Measurements from ENCODE around the gene ACSM2B. TPM values are rescaled to one million over a fixed set of nuclear protein-coding genes. Genes with fewer than 3 reads are reported as not detected.
"Not testable (repeated sequence)": the region's sequence is repeated elsewhere in the genome, so short reads cannot be mapped to it uniquely, and the experiment has no call there.

The ACSM2B gene
- polyA plus RNA-seq, 2 donors = 0.04 to 0.06 TPM

DNA sequence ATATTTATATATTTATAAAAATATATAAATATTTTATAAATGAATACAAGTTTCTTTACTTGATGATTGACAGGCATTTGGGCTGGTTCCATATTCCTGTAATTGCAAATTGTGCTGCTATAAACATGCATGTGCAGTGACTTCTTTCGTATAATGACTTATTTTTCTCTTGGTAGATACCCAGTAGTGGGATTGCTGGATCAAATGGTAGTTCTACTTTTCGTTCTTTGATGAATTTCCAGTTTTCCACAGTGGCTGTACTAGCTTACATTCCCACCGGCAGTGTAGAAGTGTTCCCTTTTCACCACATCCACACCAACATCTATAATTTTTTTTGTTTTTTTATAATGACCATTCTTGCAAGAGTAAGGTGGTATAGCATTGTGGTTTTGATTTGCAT is 7.8 kb downstream of the ACSM2B start:
- Histone ChIP-seq H3K9me3 (ENCODE audit: control insufficient read depth in 2 of 2, insufficient read depth in 1 of 2, low read depth in 1 of 2, low read length in 1 of 2) (no peaks in the 10 kb centered on the region), H3K4me1 (ENCODE audit: control insufficient read depth in 2 of 2, insufficient read depth in 2 of 2, low read length in 1 of 2) (no peaks in the 10 kb centered on the region), H3K36me3 (ENCODE audit: control insufficient read depth in 2 of 2, insufficient read depth in 2 of 2, low read length in 1 of 2) (no peaks in the 10 kb centered on the region), H3K27me3 (ENCODE audit: control insufficient read depth in 1 of 2, insufficient read depth in 2 of 2, low read length in 2 of 2) (no peaks in the 10 kb centered on the region), H3K27ac (ENCODE audit: low read depth in 2 of 2, low read length in 1 of 2) (no peak overlapping the region), H3K4me3 (ENCODE audit: low read depth in 1 of 2, low read length in 2 of 2) (no peak overlapping the region)
- 74 to 79% methylated on average over 3 of the region's 3 CpGs for WGBS, 2 donors

DNA sequence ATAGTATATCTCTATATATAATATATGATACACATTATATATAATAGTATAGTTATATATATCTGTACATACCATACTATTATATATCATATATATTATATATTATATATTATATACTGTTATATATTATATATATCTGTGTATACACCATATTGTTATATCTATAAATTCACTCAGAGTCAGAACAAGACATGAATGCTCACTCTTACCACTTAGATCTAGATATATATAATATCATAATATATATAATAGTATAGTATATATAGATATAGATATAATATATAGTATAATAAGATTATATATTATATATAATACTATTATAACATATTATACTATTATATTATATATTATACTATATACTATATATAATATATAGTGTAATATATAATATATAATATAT is 9.3 kb downstream of the ACSM2B start:
- H3K9me3 ChIP-seq (ENCODE audit: control insufficient read depth in 2 of 2, insufficient read depth in 1 of 2, low read depth in 1 of 2, low read length in 1 of 2) = no peaks in the 10 kb centered on the region
- no peaks in the 10 kb centered on the region for H3K4me1 ChIP-seq (ENCODE audit: control insufficient read depth in 2 of 2, insufficient read depth in 2 of 2, low read length in 1 of 2)
- no peak overlapping the region for H3K4me3 ChIP-seq (ENCODE audit: low read depth in 1 of 2, low read length in 2 of 2)
- no peaks in the 10 kb centered on the region for H3K27me3 ChIP-seq (ENCODE audit: control insufficient read depth in 1 of 2, insufficient read depth in 2 of 2, low read length in 2 of 2)
- H3K36me3 ChIP-seq (ENCODE audit: control insufficient read depth in 2 of 2, insufficient read depth in 2 of 2, low read length in 1 of 2) = no peaks in the 10 kb centered on the region
- no peak overlapping the region for H3K27ac ChIP-seq (ENCODE audit: low read depth in 2 of 2, low read length in 1 of 2)

DNA sequence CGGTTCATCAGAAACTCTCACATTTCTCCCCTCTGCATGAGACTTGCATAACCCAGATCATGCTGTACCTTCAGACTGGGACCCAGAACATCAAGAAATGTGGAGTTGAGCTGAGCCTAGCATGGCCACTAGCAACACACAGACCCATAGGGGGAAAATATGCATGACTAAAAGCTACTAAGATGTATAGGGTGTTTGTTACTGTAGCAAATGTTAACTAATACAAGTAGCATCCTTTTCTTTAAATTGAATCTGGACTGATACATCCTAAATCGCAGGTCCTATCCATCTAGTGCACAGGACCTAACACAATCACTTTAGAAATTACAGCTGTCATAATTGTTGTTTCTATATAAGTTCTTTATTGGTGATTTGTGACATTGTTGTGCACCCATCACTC is 10.8 kb downstream of the ACSM2B start:
- not testable (repeated sequence) for H3K27me3 ChIP-seq (ENCODE audit: control insufficient read depth in 1 of 2, insufficient read depth in 2 of 2, low read length in 2 of 2); H3K4me3 ChIP-seq (ENCODE audit: low read depth in 1 of 2, low read length in 2 of 2); H3K36me3 ChIP-seq (ENCODE audit: control insufficient read depth in 2 of 2, insufficient read depth in 2 of 2, low read length in 1 of 2); H3K4me1 ChIP-seq (ENCODE audit: control insufficient read depth in 2 of 2, insufficient read depth in 2 of 2, low read length in 1 of 2); H3K9me3 ChIP-seq (ENCODE audit: control insufficient read depth in 2 of 2, insufficient read depth in 1 of 2, low read depth in 1 of 2, low read length in 1 of 2); H3K27ac ChIP-seq (ENCODE audit: low read depth in 2 of 2, low read length in 1 of 2)
- WGBS, 2 donors = 93 to 94% methylated on average over 2 of the region's 2 CpGs

DNA sequence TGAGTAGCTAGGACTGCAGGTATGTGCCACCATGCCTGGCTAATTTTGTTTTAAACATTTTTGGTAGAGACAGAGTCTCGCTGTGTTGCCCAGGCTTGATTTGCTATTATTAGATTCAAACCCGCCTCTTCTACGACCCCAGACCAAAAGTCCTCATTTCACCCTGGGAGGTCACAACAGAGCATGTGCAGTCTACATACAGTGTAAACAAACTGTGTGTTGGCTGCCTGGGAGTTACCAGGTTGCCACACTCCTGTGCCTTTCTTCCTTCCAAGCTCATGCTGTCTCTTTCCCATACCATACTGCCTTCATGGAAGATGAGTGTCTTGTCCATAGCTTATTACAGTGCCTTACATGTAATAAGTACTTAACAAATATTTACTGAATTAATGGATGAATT is 11.9 kb downstream of the ACSM2B start:
- H3K9me3 ChIP-seq (ENCODE audit: control insufficient read depth in 2 of 2, insufficient read depth in 1 of 2, low read depth in 1 of 2, low read length in 1 of 2) = not testable (repeated sequence)

DNA sequence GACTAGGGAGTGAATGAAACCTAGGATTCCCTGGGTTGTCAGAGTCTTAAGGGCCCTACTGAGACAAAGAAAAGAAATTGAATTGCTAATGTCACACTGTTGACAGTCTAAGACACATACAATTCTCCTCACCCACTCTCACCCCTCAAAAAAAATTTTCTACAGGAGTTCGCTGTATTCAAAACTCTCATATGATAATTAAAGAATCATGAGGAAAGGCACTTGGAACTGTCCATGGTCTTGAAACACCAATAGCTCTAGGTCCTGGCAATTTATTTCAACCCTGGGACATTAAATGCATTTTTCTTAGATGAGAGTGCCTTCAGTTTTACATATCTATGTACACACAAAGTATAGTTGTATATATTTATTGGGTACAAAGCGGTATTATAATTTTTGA is 20.5 kb downstream of the ACSM2B start:
- H3K9me3 ChIP-seq (ENCODE audit: control insufficient read depth in 2 of 2, insufficient read depth in 1 of 2, low read depth in 1 of 2, low read length in 1 of 2); H3K27ac ChIP-seq (ENCODE audit: low read depth in 2 of 2, low read length in 1 of 2); H3K4me1 ChIP-seq (ENCODE audit: control insufficient read depth in 2 of 2, insufficient read depth in 2 of 2, low read length in 1 of 2); H3K36me3 ChIP-seq (ENCODE audit: control insufficient read depth in 2 of 2, insufficient read depth in 2 of 2, low read length in 1 of 2); H3K27me3 ChIP-seq (ENCODE audit: control insufficient read depth in 1 of 2, insufficient read depth in 2 of 2, low read length in 2 of 2); H3K4me3 ChIP-seq (ENCODE audit: low read depth in 1 of 2, low read length in 2 of 2): not testable (repeated sequence)
- WGBS, 2 donors = 45 to 48% methylated on average over 2 of the region's 2 CpGs

More for the DNA sequence above, 11.9 kb downstream of the ACSM2B start:
- not testable (repeated sequence) for H3K36me3 ChIP-seq (ENCODE audit: control insufficient read depth in 2 of 2, insufficient read depth in 2 of 2, low read length in 1 of 2); H3K27me3 ChIP-seq (ENCODE audit: control insufficient read depth in 1 of 2, insufficient read depth in 2 of 2, low read length in 2 of 2); H3K4me3 ChIP-seq (ENCODE audit: low read depth in 1 of 2, low read length in 2 of 2); H3K4me1 ChIP-seq (ENCODE audit: control insufficient read depth in 2 of 2, insufficient read depth in 2 of 2, low read length in 1 of 2); H3K27ac ChIP-seq (ENCODE audit: low read depth in 2 of 2, low read length in 1 of 2)
- WGBS, 2 donors = 94% methylated on average over 2 of the region's 3 CpGs; no CpG with 5 or more reads in 1 of the 2 donors

DNA sequence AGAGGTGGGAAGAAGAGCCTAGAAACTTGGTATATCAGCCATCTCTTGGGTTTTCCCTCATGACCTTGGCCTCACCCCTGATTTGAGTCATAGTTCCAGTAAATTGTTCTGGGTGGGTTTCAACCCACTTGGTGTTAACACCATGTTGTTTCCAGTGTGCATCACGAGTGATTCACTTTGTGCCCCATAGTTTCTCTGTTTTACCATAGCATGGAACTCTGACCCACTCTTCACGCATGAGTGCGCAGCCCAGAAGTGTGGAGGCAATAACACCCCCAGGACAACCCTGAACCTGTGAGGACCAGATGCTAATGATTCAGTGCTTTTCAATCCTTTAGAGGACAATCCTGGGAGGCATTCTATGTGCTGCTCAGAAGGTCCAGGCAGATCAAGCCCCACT is 21.5 kb downstream of the ACSM2B start:
- H3K27ac ChIP-seq (ENCODE audit: low read depth in 2 of 2, low read length in 1 of 2); H3K36me3 ChIP-seq (ENCODE audit: control insufficient read depth in 2 of 2, insufficient read depth in 2 of 2, low read length in 1 of 2); H3K4me3 ChIP-seq (ENCODE audit: low read depth in 1 of 2, low read length in 2 of 2); H3K9me3 ChIP-seq (ENCODE audit: control insufficient read depth in 2 of 2, insufficient read depth in 1 of 2, low read depth in 1 of 2, low read length in 1 of 2); H3K27me3 ChIP-seq (ENCODE audit: control insufficient read depth in 1 of 2, insufficient read depth in 2 of 2, low read length in 2 of 2); H3K4me1 ChIP-seq (ENCODE audit: control insufficient read depth in 2 of 2, insufficient read depth in 2 of 2, low read length in 1 of 2): not testable (repeated sequence)
- WGBS, 2 donors = 77 to 78% methylated on average over 3 of the region's 3 CpGs

DNA sequence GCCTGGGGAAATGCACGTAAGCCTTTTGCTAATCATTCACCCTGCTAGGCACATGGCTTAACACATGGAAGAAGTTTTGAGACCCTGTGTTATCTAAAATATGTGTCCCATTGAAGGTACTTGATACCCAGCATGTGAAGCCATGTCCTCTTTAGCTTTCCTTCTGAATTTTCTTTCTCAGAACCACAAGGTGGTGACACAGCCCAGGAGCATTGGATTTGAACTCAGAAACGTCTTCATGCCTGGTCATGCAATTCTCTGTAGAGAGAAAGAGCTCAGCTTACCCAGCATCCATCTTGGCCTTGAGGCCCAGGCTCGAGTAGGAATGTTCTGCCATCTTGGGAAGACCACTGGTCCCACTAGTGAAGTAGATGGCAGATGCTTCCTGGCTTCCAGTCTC is 22.7 kb downstream of the ACSM2B start:
- not testable (repeated sequence) for H3K36me3 ChIP-seq (ENCODE audit: control insufficient read depth in 2 of 2, insufficient read depth in 2 of 2, low read length in 1 of 2); H3K4me1 ChIP-seq (ENCODE audit: control insufficient read depth in 2 of 2, insufficient read depth in 2 of 2, low read length in 1 of 2); H3K27ac ChIP-seq (ENCODE audit: low read depth in 2 of 2, low read length in 1 of 2); H3K27me3 ChIP-seq (ENCODE audit: control insufficient read depth in 1 of 2, insufficient read depth in 2 of 2, low read length in 2 of 2); H3K4me3 ChIP-seq (ENCODE audit: low read depth in 1 of 2, low read length in 2 of 2); H3K9me3 ChIP-seq (ENCODE audit: control insufficient read depth in 2 of 2, insufficient read depth in 1 of 2, low read depth in 1 of 2, low read length in 1 of 2)
- 26 to 34% methylated on average over 3 of the region's 3 CpGs for WGBS, 2 donors

DNA sequence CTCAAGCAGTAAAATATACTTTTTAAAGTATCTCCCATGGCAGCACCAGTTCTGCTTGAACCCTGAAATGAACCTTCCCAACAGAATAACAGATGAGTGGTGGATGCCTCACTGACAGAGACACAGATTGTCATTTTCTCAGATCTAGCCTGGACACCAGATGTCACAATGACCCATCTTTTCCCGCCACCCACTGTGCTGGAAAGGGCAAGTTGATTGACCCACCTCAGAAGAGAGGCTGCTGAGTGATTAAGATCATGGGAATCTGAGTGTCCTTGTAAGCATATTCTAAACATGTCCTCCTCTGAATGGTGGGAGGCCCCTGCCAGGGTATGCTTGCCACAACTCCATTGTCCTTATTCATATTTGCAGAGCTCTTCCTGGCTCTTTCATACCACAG is 29.2 kb downstream of the ACSM2B start:
- not testable (repeated sequence) for H3K27me3 ChIP-seq (ENCODE audit: control insufficient read depth in 1 of 2, insufficient read depth in 2 of 2, low read length in 2 of 2); H3K4me1 ChIP-seq (ENCODE audit: control insufficient read depth in 2 of 2, insufficient read depth in 2 of 2, low read length in 1 of 2); H3K9me3 ChIP-seq (ENCODE audit: control insufficient read depth in 2 of 2, insufficient read depth in 1 of 2, low read depth in 1 of 2, low read length in 1 of 2); H3K36me3 ChIP-seq (ENCODE audit: control insufficient read depth in 2 of 2, insufficient read depth in 2 of 2, low read length in 1 of 2); H3K4me3 ChIP-seq (ENCODE audit: low read depth in 1 of 2, low read length in 2 of 2); H3K27ac ChIP-seq (ENCODE audit: low read depth in 2 of 2, low read length in 1 of 2)
- WGBS, 2 donors = 71 to 82% methylated on average over 1 of the region's 1 CpG

DNA sequence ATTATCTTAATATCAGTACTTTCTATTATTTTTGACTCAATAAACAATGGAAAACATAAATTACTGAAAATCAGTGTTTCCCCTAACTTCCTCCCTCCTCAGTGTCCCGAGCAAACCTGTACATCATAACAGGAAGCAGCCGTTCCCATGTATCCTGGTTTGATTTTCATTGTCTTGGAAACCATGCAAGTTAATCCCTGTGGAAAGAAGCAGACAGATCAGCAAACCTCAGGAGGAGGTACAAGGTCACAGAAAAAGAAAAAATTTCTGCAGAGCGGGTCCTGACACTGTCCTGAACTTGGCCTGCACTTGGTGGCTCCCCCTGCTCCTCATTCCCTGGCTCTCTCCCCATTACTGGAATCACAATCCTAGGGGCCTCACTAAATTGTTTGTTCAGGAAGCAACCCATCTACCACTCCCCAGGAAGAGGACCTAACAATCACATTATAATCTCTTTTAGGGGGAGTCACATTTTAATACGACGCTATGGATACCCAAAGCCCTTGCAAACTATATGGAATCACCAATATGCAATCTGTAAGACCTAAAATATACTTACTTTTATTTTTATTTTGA is 29.8 kb downstream of the ACSM2B start:
- H3K27ac ChIP-seq (ENCODE audit: low read depth in 2 of 2, low read length in 1 of 2); H3K36me3 ChIP-seq (ENCODE audit: control insufficient read depth in 2 of 2, insufficient read depth in 2 of 2, low read length in 1 of 2); H3K4me1 ChIP-seq (ENCODE audit: control insufficient read depth in 2 of 2, insufficient read depth in 2 of 2, low read length in 1 of 2); H3K9me3 ChIP-seq (ENCODE audit: control insufficient read depth in 2 of 2, insufficient read depth in 1 of 2, low read depth in 1 of 2, low read length in 1 of 2); H3K4me3 ChIP-seq (ENCODE audit: low read depth in 1 of 2, low read length in 2 of 2); H3K27me3 ChIP-seq (ENCODE audit: control insufficient read depth in 1 of 2, insufficient read depth in 2 of 2, low read length in 2 of 2): not testable (repeated sequence)
- 62 to 65% methylated on average over 5 of the region's 5 CpGs for WGBS, 2 donors

DNA sequence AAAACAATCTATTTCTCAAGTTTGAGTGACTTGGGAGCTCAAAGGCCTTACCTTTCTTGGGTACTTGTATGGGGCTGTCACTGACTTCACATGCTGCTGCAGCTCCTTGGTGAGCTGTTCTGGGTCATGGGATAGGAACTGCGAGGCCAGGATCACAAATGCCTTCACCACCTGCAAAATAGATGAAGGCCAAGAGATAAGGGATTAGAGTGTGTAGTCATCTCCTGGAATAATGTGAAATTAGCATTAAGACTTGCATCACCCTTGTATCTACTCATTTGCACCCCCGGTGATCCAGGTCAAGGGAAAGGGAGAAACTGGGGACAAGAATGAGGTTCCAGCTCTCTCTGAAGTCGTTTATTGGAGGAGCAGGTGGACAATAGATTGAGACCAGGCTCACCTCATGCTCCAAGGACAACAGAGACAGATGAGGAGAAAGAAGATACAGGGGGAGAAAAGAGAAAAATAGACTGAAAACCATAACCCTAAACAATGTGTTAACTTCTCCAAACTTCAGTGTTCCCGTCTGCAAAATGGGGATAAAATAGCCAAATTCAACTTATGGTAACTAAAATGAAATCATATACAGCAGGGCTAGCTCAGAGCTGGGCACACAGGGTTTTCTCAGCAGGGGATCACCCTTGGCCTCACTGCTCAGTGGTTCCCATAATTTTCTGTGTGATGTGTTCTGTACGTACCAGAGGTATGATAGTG is 35.4 kb downstream of the ACSM2B start:
- not testable (repeated sequence) for H3K36me3 ChIP-seq (ENCODE audit: control insufficient read depth in 2 of 2, insufficient read depth in 2 of 2, low read length in 1 of 2); H3K9me3 ChIP-seq (ENCODE audit: control insufficient read depth in 2 of 2, insufficient read depth in 1 of 2, low read depth in 1 of 2, low read length in 1 of 2); H3K4me3 ChIP-seq (ENCODE audit: low read depth in 1 of 2, low read length in 2 of 2); H3K27ac ChIP-seq (ENCODE audit: low read depth in 2 of 2, low read length in 1 of 2); H3K27me3 ChIP-seq (ENCODE audit: control insufficient read depth in 1 of 2, insufficient read depth in 2 of 2, low read length in 2 of 2); H3K4me1 ChIP-seq (ENCODE audit: control insufficient read depth in 2 of 2, insufficient read depth in 2 of 2, low read length in 1 of 2)
- 64 to 74% methylated on average over 5 of the region's 5 CpGs for WGBS, 2 donors

All from esophagus (tissue), 2 donors.